HepG2 (cell line): Measurements from ENCODE around the gene GDF9. TPM values are rescaled to one million over a fixed set of nuclear protein-coding genes. Genes with fewer than 3 reads are reported as not detected.

Source experiments
- AFF4 ChIP-seq: sonication (generic); formaldehyde crosslinking; IDR thresholded peaks from 2 replicates; pipeline ENCODE4 v1.4.0; 2020; ENCODE audit warnings: missing genetic modification reagents
- BCL6 ChIP-seq: IDR thresholded peaks from 2 replicates; pipeline ENCODE4 v1.6.1; 2016; ENCODE audit warnings: missing genetic modification reagents, missing compliant biosample characterization
- FOXJ3 ChIP-seq: sonication (generic); formaldehyde crosslinking; IDR thresholded peaks from 2 replicates; pipeline ENCODE4 v1.4.0; 2020; ENCODE audit warnings: missing genetic modification reagents, mild to moderate bottlenecking, borderline replicate concordance
- KDM5A ChIP-seq: fragments of 200-600 bp; sonication (generic); IDR thresholded peaks from 2 replicates; pipeline ENCODE4 v1.7.0; 2018; ENCODE audit warnings: antibody characterized with exemption, mild to moderate bottlenecking, low read length, borderline replicate concordance
- THAP11 ChIP-seq: IDR thresholded peaks from 2 replicates; pipeline ENCODE4 v1.6.1; 2016; ENCODE audit warnings: missing biosample characterization, missing genetic modification reagents
- polyA plus RNA-seq, 8 experiments: library from polyadenylated mRNA; depleted of rRNA in 3 of 8; stranded (reverse) in 7 of 8; unstranded in 1 of 8; fragments of >200 nt; fragmentation: Illumina TruSeq in 4 of 8; extraction: Trizol in 4 of 8; gene quantifications; 2 replicates each; pipeline versions ENCODE4 v1.2.1 to v1.2.3, GENCODE V29; 2011 to 2016; ENCODE audit warnings: low read depth in 4 of 8, missing spikeins in 1 of 8, mixed read lengths in 1 of 8; ENCODE audit not compliant: insufficient read depth in 1 of 8
- total RNA-seq, 5 experiments: library from RNA; depleted of rRNA; stranded (reverse); fragments of >200 nt; fragmentation: Illumina TruSeq; extraction: Trizol; gene quantifications; 2 replicates each; pipeline ENCODE4 v1.2.3, GENCODE V29; 2016; ENCODE audit warnings: low read depth in 1 of 5
- TF ChIP-seq, protein P1 (sequence below): sonication (generic); formaldehyde crosslinking; IDR thresholded peaks from 2 replicates; pipeline ENCODE4 v1.4.0; 2020; ENCODE audit warnings: missing genetic modification reagents, borderline replicate concordance
- TF ChIP-seq, protein P2 (sequence below): fragments of 450-650 bp; IDR thresholded peaks from 2 replicates; pipeline ENCODE4 v1.6.1; 2017
- TF ChIP-seq, protein P3 (sequence below): sonication (generic); formaldehyde crosslinking; IDR thresholded peaks from 2 replicates; pipeline ENCODE4 v1.4.0; 2020; ENCODE audit warnings: low read depth, mild to moderate bottlenecking, missing genetic modification reagents
- TF ChIP-seq, protein P4 (sequence below): sonication (generic); formaldehyde crosslinking; IDR thresholded peaks from 2 replicates; pipeline ENCODE4 v1.4.0; 2020; ENCODE audit warnings: mild to moderate bottlenecking, missing genetic modification reagents, borderline replicate concordance
- TF ChIP-seq, protein P5 (sequence below): sonication (generic); formaldehyde crosslinking; IDR thresholded peaks from 2 replicates; pipeline ENCODE4 v1.5.1; 2020; ENCODE audit warnings: mild to moderate bottlenecking, missing genetic modification reagents, moderate library complexity

Gene GDF9
- total and polyA plus RNA-seq, 2 of the 13 experiments (the other 11 are each of a cell fraction or from before 2014, with no cell fraction given), result 0.33 to 0.38 TPM

DNA sequence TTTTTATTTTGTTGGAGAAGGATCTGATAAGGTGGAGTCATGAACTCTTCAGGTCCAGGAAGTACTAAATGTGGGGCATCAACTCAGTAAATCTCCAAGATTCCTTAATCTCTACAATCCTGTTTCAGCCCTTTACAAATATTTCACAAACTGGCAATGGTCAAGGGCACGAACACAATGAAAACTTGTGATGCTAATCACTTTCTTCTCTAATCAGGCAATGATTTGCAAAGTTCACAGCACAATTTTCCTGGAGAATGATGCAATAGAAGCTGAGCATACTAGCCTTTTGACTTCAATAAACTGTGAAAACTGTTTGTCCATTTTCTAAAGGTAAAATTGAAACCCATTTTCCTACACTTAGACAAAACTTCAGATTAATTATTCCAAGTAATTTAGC is 16.9 kb downstream of the GDF9 start (continued):
- TF ChIP-seq, protein P1, sequence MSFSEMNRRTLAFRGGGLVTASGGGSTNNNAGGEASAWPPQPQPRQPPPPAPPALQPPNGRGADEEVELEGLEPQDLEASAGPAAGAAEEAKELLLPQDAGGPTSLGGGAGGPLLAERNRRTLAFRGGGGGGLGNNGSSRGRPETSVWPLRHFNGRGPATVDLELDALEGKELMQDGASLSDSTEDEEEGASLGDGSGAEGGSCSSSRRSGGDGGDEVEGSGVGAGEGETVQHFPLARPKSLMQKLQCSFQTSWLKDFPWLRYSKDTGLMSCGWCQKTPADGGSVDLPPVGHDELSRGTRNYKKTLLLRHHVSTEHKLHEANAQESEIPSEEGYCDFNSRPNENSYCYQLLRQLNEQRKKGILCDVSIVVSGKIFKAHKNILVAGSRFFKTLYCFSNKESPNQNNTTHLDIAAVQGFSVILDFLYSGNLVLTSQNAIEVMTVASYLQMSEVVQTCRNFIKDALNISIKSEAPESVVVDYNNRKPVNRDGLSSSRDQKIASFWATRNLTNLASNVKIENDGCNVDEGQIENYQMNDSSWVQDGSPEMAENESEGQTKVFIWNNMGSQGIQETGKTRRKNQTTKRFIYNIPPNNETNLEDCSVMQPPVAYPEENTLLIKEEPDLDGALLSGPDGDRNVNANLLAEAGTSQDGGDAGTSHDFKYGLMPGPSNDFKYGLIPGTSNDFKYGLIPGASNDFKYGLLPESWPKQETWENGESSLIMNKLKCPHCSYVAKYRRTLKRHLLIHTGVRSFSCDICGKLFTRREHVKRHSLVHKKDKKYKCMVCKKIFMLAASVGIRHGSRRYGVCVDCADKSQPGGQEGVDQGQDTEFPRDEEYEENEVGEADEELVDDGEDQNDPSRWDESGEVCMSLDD (CRISPR knock-in tag), result no peak
- TF ChIP-seq, protein P2, sequence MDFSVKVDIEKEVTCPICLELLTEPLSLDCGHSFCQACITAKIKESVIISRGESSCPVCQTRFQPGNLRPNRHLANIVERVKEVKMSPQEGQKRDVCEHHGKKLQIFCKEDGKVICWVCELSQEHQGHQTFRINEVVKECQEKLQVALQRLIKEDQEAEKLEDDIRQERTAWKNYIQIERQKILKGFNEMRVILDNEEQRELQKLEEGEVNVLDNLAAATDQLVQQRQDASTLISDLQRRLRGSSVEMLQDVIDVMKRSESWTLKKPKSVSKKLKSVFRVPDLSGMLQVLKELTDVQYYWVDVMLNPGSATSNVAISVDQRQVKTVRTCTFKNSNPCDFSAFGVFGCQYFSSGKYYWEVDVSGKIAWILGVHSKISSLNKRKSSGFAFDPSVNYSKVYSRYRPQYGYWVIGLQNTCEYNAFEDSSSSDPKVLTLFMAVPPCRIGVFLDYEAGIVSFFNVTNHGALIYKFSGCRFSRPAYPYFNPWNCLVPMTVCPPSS, result no peak
- TF ChIP-seq THAP11 (CRISPR knock-in tag) (no peak), BCL6 (CRISPR knock-in tag) (peak; percentile 58), AFF4 (CRISPR knock-in tag) (no peak), KDM5A (no peak), FOXJ3 (CRISPR knock-in tag) (no peak; the same call in 1 of the 2 replicates)
- TF ChIP-seq, protein P3, sequence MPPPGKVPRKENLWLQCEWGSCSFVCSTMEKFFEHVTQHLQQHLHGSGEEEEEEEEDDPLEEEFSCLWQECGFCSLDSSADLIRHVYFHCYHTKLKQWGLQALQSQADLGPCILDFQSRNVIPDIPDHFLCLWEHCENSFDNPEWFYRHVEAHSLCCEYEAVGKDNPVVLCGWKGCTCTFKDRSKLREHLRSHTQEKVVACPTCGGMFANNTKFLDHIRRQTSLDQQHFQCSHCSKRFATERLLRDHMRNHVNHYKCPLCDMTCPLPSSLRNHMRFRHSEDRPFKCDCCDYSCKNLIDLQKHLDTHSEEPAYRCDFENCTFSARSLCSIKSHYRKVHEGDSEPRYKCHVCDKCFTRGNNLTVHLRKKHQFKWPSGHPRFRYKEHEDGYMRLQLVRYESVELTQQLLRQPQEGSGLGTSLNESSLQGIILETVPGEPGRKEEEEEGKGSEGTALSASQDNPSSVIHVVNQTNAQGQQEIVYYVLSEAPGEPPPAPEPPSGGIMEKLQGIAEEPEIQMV, result no peak
- TF ChIP-seq, protein P4, sequence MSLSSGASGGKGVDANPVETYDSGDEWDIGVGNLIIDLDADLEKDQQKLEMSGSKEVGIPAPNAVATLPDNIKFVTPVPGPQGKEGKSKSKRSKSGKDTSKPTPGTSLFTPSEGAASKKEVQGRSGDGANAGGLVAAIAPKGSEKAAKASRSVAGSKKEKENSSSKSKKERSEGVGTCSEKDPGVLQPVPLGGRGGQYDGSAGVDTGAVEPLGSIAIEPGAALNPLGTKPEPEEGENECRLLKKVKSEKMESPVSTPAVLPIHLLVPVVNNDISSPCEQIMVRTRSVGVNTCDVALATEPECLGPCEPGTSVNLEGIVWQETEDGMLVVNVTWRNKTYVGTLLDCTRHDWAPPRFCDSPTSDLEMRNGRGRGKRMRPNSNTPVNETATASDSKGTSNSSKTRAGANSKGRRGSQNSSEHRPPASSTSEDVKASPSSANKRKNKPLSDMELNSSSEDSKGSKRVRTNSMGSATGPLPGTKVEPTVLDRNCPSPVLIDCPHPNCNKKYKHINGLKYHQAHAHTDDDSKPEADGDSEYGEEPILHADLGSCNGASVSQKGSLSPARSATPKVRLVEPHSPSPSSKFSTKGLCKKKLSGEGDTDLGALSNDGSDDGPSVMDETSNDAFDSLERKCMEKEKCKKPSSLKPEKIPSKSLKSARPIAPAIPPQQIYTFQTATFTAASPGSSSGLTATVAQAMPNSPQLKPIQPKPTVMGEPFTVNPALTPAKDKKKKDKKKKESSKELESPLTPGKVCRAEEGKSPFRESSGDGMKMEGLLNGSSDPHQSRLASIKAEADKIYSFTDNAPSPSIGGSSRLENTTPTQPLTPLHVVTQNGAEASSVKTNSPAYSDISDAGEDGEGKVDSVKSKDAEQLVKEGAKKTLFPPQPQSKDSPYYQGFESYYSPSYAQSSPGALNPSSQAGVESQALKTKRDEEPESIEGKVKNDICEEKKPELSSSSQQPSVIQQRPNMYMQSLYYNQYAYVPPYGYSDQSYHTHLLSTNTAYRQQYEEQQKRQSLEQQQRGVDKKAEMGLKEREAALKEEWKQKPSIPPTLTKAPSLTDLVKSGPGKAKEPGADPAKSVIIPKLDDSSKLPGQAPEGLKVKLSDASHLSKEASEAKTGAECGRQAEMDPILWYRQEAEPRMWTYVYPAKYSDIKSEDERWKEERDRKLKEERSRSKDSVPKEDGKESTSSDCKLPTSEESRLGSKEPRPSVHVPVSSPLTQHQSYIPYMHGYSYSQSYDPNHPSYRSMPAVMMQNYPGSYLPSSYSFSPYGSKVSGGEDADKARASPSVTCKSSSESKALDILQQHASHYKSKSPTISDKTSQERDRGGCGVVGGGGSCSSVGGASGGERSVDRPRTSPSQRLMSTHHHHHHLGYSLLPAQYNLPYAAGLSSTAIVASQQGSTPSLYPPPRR (CRISPR knock-in tag), result no peak
- TF ChIP-seq, protein P5, sequence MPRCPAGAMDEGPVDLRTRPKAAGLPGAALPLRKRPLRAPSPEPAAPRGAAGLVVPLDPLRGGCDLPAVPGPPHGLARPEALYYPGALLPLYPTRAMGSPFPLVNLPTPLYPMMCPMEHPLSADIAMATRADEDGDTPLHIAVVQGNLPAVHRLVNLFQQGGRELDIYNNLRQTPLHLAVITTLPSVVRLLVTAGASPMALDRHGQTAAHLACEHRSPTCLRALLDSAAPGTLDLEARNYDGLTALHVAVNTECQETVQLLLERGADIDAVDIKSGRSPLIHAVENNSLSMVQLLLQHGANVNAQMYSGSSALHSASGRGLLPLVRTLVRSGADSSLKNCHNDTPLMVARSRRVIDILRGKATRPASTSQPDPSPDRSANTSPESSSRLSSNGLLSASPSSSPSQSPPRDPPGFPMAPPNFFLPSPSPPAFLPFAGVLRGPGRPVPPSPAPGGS, result no peak
